SH-SY5Y (cell line): ENCODE results near the gene SWAP70.

Experiments
- GATA2 ChIP-seq: IDR thresholded peaks from 2 replicates; pipeline ENCODE4 v1.6.1; 2011; ENCODE audit warnings: mild to moderate bottlenecking, low read depth, low read length
- GATA3 ChIP-seq: IDR thresholded peaks from 2 replicates; pipeline ENCODE4 v1.6.1; 2011; ENCODE audit warnings: low read depth, mild to moderate bottlenecking, low read length, moderate library complexity

GRCh38 chr11:9759519-9760192 lies 95.8 kb downstream of the SWAP70 start:
- no peak for TF ChIP-seq GATA3
- TF ChIP-seq GATA2, result no peak
